ENCODE data around the gene DES.
"Not testable (repeated sequence)": the region's sequence is repeated elsewhere in the genome, so short reads cannot be mapped to it uniquely, and the experiment has no call there.

Gene DES

GRCh38 chr2:219407343-219407742, 10.8 kb upstream of the DES start:
- H3K79me2 ChIP-seq (ENCODE audit: control insufficient read depth, insufficient read depth, low read length, unreplicated experiment); H3K4me3 ChIP-seq (ENCODE audit: low read depth, low read length); H3K27me3 ChIP-seq (ENCODE audit: insufficient read depth, low read length); H3K36me3 ChIP-seq (ENCODE audit: insufficient read depth, low read length); H2AFZ ChIP-seq (ENCODE audit: low read length, unreplicated experiment): not testable (repeated sequence)
- H3K27ac ChIP-seq (ENCODE audit: low read depth, low read length), result peak overlapping the region; percentile 57
- H3K4me1 ChIP-seq (ENCODE audit: control insufficient read depth, insufficient read depth, low read length, unreplicated experiment), result peaks cover 21% of the 10 kb centered on the region

DNA sequence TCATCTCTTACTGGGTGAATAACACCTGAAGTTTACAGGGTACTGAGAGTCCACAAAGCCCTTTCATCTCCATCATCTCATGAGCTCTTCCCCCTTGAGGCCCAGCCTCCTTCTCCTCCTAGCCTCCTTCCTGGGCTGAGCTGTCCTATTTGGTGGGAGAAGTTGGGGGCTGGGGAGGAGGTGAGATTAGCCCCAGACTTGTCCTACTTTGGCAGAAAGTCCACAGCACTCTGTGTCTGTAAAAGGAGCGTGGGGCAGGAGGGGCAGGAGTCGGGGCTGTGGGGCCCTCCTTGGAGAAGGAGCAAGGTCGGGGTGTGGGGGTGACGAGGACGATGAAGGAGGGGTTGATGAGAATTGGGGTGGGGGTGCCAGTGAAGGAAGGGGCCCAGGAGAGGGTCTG, 10.0 kb upstream of the DES start:
- Histone ChIP-seq H3K4me1 (ENCODE audit: control insufficient read depth, insufficient read depth, low read length, unreplicated experiment) (peaks cover 19% of the 10 kb centered on the region), H3K36me3 (ENCODE audit: insufficient read depth, low read length) (no peaks in the 10 kb centered on the region), H3K79me2 (ENCODE audit: control insufficient read depth, insufficient read depth, low read length, unreplicated experiment) (no peaks in the 10 kb centered on the region), H3K27ac (ENCODE audit: low read depth, low read length) (no peak overlapping the region), H2AFZ (ENCODE audit: low read length, unreplicated experiment) (no peak overlapping the region), H3K4me3 (ENCODE audit: low read depth, low read length) (no peak overlapping the region), H3K27me3 (ENCODE audit: insufficient read depth, low read length) (no peaks in the 10 kb centered on the region)

GRCh38 chr2:219408631-219409030, 9.5 kb upstream of the DES start:
- Histone ChIP-seq H2AFZ (ENCODE audit: low read length, unreplicated experiment) (no peak overlapping the region), H3K79me2 (ENCODE audit: control insufficient read depth, insufficient read depth, low read length, unreplicated experiment) (no peaks in the 10 kb centered on the region), H3K4me1 (ENCODE audit: control insufficient read depth, insufficient read depth, low read length, unreplicated experiment) (peaks cover 17% of the 10 kb centered on the region), H3K27ac (ENCODE audit: low read depth, low read length) (no peak overlapping the region), H3K36me3 (ENCODE audit: insufficient read depth, low read length) (no peaks in the 10 kb centered on the region), H3K27me3 (ENCODE audit: insufficient read depth, low read length) (no peaks in the 10 kb centered on the region), H3K4me3 (ENCODE audit: low read depth, low read length) (no peak overlapping the region)

GRCh38 chr2:219409619-219410018, 8.6 kb upstream of the DES start:
- H3K4me3 ChIP-seq (ENCODE audit: low read depth, low read length), result no peak overlapping the region
- H2AFZ ChIP-seq (ENCODE audit: low read length, unreplicated experiment), result no peak overlapping the region
- no peaks in the 10 kb centered on the region for H3K27me3 ChIP-seq (ENCODE audit: insufficient read depth, low read length)
- H3K27ac ChIP-seq (ENCODE audit: low read depth, low read length), result no peak overlapping the region
- H3K79me2 ChIP-seq (ENCODE audit: control insufficient read depth, insufficient read depth, low read length, unreplicated experiment), result no peaks in the 10 kb centered on the region
- H3K36me3 ChIP-seq (ENCODE audit: insufficient read depth, low read length), result no peaks in the 10 kb centered on the region
- H3K4me1 ChIP-seq (ENCODE audit: control insufficient read depth, insufficient read depth, low read length, unreplicated experiment), result peaks cover 17% of the 10 kb centered on the region

- Histone ChIP-seq H3K36me3 (ENCODE audit: insufficient read depth, low read length) (no peaks in the 10 kb centered on the region), H3K4me1 (ENCODE audit: control insufficient read depth, insufficient read depth, low read length, unreplicated experiment) (peaks cover 17% of the 10 kb centered on the region), H3K4me3 (ENCODE audit: low read depth, low read length) (no peak overlapping the region)
These were observed 7.8 kb upstream of the DES start for GRCh38 chr2:219410390-219410789.

DNA sequence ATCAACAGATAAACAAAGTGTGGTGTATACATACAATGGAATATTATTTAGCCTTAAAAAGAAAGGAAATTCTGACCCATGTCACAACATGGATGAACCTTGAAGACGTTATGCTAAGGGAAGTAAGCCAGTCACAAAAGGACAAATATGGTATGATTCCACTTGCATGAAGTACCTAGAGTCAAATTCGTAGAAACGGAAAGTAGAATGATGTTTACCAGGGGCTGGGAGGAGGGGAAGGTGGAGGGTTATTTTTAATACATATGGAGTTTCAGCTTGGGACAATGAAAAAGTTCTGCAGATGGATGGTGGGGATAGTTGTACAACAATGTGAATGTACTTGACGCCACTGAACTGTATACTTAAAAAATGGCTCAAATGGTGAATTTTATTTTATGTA, 3.3 kb upstream of the DES start:
- no peak overlapping the region for H3K4me3 ChIP-seq (ENCODE audit: low read depth, low read length)
- H3K36me3 ChIP-seq (ENCODE audit: insufficient read depth, low read length), result no peaks in the 10 kb centered on the region
- no peak overlapping the region for H3K27ac ChIP-seq (ENCODE audit: low read depth, low read length)
- no peaks in the 10 kb centered on the region for H3K79me2 ChIP-seq (ENCODE audit: control insufficient read depth, insufficient read depth, low read length, unreplicated experiment)
- H3K4me1 ChIP-seq (ENCODE audit: control insufficient read depth, insufficient read depth, low read length, unreplicated experiment), result no peaks in the 10 kb centered on the region
- peaks cover 12% of the 10 kb centered on the region; the same call in 1 of the 2 replicates for H3K27me3 ChIP-seq (ENCODE audit: insufficient read depth, low read length)
- no peak overlapping the region for H2AFZ ChIP-seq (ENCODE audit: low read length, unreplicated experiment)

More at GRCh38 chr2:219410390-219410789, 7.8 kb upstream of the DES start:
- H3K79me2 ChIP-seq (ENCODE audit: control insufficient read depth, insufficient read depth, low read length, unreplicated experiment), result no peaks in the 10 kb centered on the region
- H3K27ac ChIP-seq (ENCODE audit: low read depth, low read length), result no peak overlapping the region
- H2AFZ ChIP-seq (ENCODE audit: low read length, unreplicated experiment), result no peak overlapping the region
- H3K27me3 ChIP-seq (ENCODE audit: insufficient read depth, low read length), result no peaks in the 10 kb centered on the region

GRCh38 chr2:219415580-219416234, 2.5 kb upstream of the DES start:
- Histone ChIP-seq H2AFZ (ENCODE audit: low read length, unreplicated experiment) (no peak overlapping the region), H3K36me3 (ENCODE audit: insufficient read depth, low read length) (no peaks in the 10 kb centered on the region), H3K27me3 (ENCODE audit: insufficient read depth, low read length) (peaks cover 12% of the 10 kb centered on the region; the same call in 1 of the 2 replicates), H3K27ac (ENCODE audit: low read depth, low read length) (no peak overlapping the region), H3K79me2 (ENCODE audit: control insufficient read depth, insufficient read depth, low read length, unreplicated experiment) (no peaks in the 10 kb centered on the region), H3K4me3 (ENCODE audit: low read depth, low read length) (no peak overlapping the region), H3K4me1 (ENCODE audit: control insufficient read depth, insufficient read depth, low read length, unreplicated experiment) (no peaks in the 10 kb centered on the region)

- no peak overlapping the region for H2AFZ ChIP-seq (ENCODE audit: low read length, unreplicated experiment)
- no peaks in the 10 kb centered on the region for H3K4me1 ChIP-seq (ENCODE audit: control insufficient read depth, insufficient read depth, low read length, unreplicated experiment)
- H3K27me3 ChIP-seq (ENCODE audit: insufficient read depth, low read length), result peaks cover 12% of the 10 kb centered on the region; the same call in 1 of the 2 replicates
- H3K4me3 ChIP-seq (ENCODE audit: low read depth, low read length), result no peak overlapping the region
- no peaks in the 10 kb centered on the region for H3K79me2 ChIP-seq (ENCODE audit: control insufficient read depth, insufficient read depth, low read length, unreplicated experiment)
- H3K36me3 ChIP-seq (ENCODE audit: insufficient read depth, low read length), result no peaks in the 10 kb centered on the region
- H3K27ac ChIP-seq (ENCODE audit: low read depth, low read length), result no peak overlapping the region
These were observed 2.0 kb upstream of the DES start for GRCh38 chr2:219416235-219416602.

DNA sequence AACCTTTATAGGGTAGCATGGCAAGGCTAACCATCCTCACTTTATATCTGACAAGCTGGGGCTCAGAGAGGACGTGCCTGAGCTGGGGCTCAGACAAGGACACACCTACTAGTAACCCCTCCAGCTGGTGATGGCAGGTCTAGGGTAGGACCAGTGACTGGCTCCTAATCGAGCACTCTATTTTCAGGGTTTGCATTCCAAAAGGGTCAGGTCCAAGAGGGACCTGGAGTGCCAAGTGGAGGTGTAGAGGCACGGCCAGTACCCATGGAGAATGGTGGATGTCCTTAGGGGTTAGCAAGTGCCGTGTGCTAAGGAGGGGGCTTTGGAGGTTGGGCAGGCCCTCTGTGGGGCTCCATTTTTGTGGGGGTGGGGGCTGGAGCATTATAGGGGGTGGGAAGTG, 1.2 kb upstream of the DES start:
- Histone ChIP-seq H3K27ac (ENCODE audit: low read depth, low read length) (no peak overlapping the region), H2AFZ (ENCODE audit: low read length, unreplicated experiment) (no peak overlapping the region), H3K36me3 (ENCODE audit: insufficient read depth, low read length) (no peaks in the 10 kb centered on the region), H3K79me2 (ENCODE audit: control insufficient read depth, insufficient read depth, low read length, unreplicated experiment) (no peaks in the 10 kb centered on the region), H3K4me3 (ENCODE audit: low read depth, low read length) (no peak overlapping the region), H3K27me3 (ENCODE audit: insufficient read depth, low read length) (peaks cover 12% of the 10 kb centered on the region; the same call in 1 of the 2 replicates), H3K4me1 (ENCODE audit: control insufficient read depth, insufficient read depth, low read length, unreplicated experiment) (no peaks in the 10 kb centered on the region)

GRCh38 chr2:219417374-219417773, 803 bp upstream of the DES start:
- no peaks in the 10 kb centered on the region for H3K79me2 ChIP-seq (ENCODE audit: control insufficient read depth, insufficient read depth, low read length, unreplicated experiment)
- H3K36me3 ChIP-seq (ENCODE audit: insufficient read depth, low read length), result no peaks in the 10 kb centered on the region
- no peaks in the 10 kb centered on the region for H3K4me1 ChIP-seq (ENCODE audit: control insufficient read depth, insufficient read depth, low read length, unreplicated experiment)
- H3K27ac ChIP-seq (ENCODE audit: low read depth, low read length), result no peak overlapping the region
- H2AFZ ChIP-seq (ENCODE audit: low read length, unreplicated experiment), result no peak overlapping the region
- H3K4me3 ChIP-seq (ENCODE audit: low read depth, low read length), result no peak overlapping the region
- H3K27me3 ChIP-seq (ENCODE audit: insufficient read depth, low read length), result peaks cover 12% of the 10 kb centered on the region; the same call in 1 of the 2 replicates

GRCh38 chr2:219419012-219419324, 791 bp downstream of the DES start:
- no peak overlapping the region for H2AFZ ChIP-seq (ENCODE audit: low read length, unreplicated experiment)
- no peaks in the 10 kb centered on the region for H3K36me3 ChIP-seq (ENCODE audit: insufficient read depth, low read length)
- H3K4me3 ChIP-seq (ENCODE audit: low read depth, low read length), result no peak overlapping the region
- H3K27ac ChIP-seq (ENCODE audit: low read depth, low read length), result no peak overlapping the region
- H3K27me3 ChIP-seq (ENCODE audit: insufficient read depth, low read length), result peaks cover 12% of the 10 kb centered on the region; the same call in 1 of the 2 replicates
- H3K4me1 ChIP-seq (ENCODE audit: control insufficient read depth, insufficient read depth, low read length, unreplicated experiment), result no peaks in the 10 kb centered on the region
- H3K79me2 ChIP-seq (ENCODE audit: control insufficient read depth, insufficient read depth, low read length, unreplicated experiment), result no peaks in the 10 kb centered on the region
